SK-N-SH treated with all-trans-retinoic acid at 6 μM for 48 hours (cell line): Measurements from ENCODE around the gene HSPA2.
"Not testable (repeated sequence)": the region's sequence is repeated elsewhere in the genome, so short reads cannot be mapped to it uniquely, and the experiment has no call there.

Source experiments
- ATAC-seq: fragments of 200-7000 bp; cut with Tn5 transposase; 3 replicates; pipeline ENCODE4 v1.9.1; 2020; ENCODE audit warnings: mild to moderate bottlenecking, moderate library complexity
- ARNTL ChIP-seq: fragments of 450-650 bp; formaldehyde crosslinking; IDR thresholded peaks from 2 replicates; pipeline ENCODE4 v1.5.0; 2020; ENCODE audit warnings: low read depth, mild to moderate bottlenecking, moderate library complexity, borderline replicate concordance
- BACH2 ChIP-seq: fragments of 250-450 bp; sonication (Bioruptor Pico); IDR thresholded peaks from 2 replicates; pipeline ENCODE4 v1.9.0; 2021; ENCODE audit warnings: mild to moderate bottlenecking, borderline replicate concordance
- ESRRG ChIP-seq: fragments of 250-450 bp; sonication (Bioruptor Pico); IDR thresholded peaks from 2 replicates; pipeline ENCODE4 v1.6.1; 2021; ENCODE audit warnings: mild to moderate bottlenecking
- GLIS3 ChIP-seq: fragments of 250-450 bp; sonication (Bioruptor Pico); IDR thresholded peaks from 2 replicates; pipeline ENCODE4 v1.5.0; 2020; ENCODE audit warnings: mild to moderate bottlenecking, moderate library complexity
- ISL1 ChIP-seq: fragments of 250-450 bp; sonication (Bioruptor Pico); IDR thresholded peaks from 2 replicates; pipeline ENCODE4 v2.1.2; 2022; ENCODE audit warnings: mild to moderate bottlenecking, moderate library complexity
- PPARA ChIP-seq: fragments of 250-450 bp; sonication (Bioruptor Pico); IDR thresholded peaks from 2 replicates; pipeline ENCODE4 v1.5.0; 2020; ENCODE audit warnings: mild to moderate bottlenecking, borderline replicate concordance
- RARB ChIP-seq: fragments of 250-450 bp; sonication (Bioruptor Pico); IDR thresholded peaks from 2 replicates; pipeline ENCODE4 v1.8.0; 2021; ENCODE audit warnings: mild to moderate bottlenecking, moderate library complexity
- SNAI2 ChIP-seq: fragments of 250-450 bp; sonication (Bioruptor Pico); IDR thresholded peaks from 2 replicates; pipeline ENCODE4 v1.5.0; 2020; ENCODE audit warnings: mild to moderate bottlenecking, moderate library complexity
- TCF4 ChIP-seq: fragments of 250-450 bp; sonication (Bioruptor Pico); IDR thresholded peaks from 2 replicates; pipeline ENCODE4 v1.8.0; 2021; ENCODE audit warnings: mild to moderate bottlenecking, moderate library complexity, borderline replicate concordance
- TOX ChIP-seq: fragments of 250-450 bp; sonication (Bioruptor Pico); IDR thresholded peaks from 2 replicates; pipeline ENCODE4 v1.8.0; 2021; ENCODE audit warnings: mild to moderate bottlenecking, moderate library complexity, borderline replicate concordance
- ZC3H10 ChIP-seq: fragments of 250-450 bp; sonication (Bioruptor Pico); IDR thresholded peaks from 2 replicates; pipeline ENCODE4 v1.5.1; 2021; ENCODE audit warnings: mild to moderate bottlenecking, moderate library complexity
- ZFP3 ChIP-seq: fragments of 250-450 bp; sonication (Bioruptor Pico); IDR thresholded peaks from 2 replicates; pipeline ENCODE4 v1.5.0; 2020; ENCODE audit warnings: mild to moderate bottlenecking, moderate library complexity
- ZFP30 ChIP-seq: fragments of 450-650 bp; formaldehyde crosslinking; IDR thresholded peaks from 2 replicates; pipeline ENCODE4 v1.5.0; 2022; ENCODE audit warnings: mild to moderate bottlenecking, moderate library complexity
- ZNF565 ChIP-seq: fragments of 450-650 bp; formaldehyde crosslinking; conservative IDR thresholded peaks from 2 replicates; pipeline ENCODE4 v1.5.0; 2020; ENCODE audit warnings: low read depth, mild to moderate bottlenecking, moderate library complexity
- ZNF70 ChIP-seq: fragments of 450-650 bp; formaldehyde crosslinking; IDR thresholded peaks from 2 replicates; pipeline ENCODE4 v1.5.0; 2020; ENCODE audit warnings: mild to moderate bottlenecking, moderate library complexity
- ZNF8 ChIP-seq: fragments of 450-650 bp; formaldehyde crosslinking; IDR thresholded peaks from 2 replicates; pipeline ENCODE4 v1.5.0; 2020; ENCODE audit warnings: mild to moderate bottlenecking, moderate library complexity
- TF ChIP-seq, protein P1 (sequence below): fragments of 250-450 bp; sonication (Bioruptor Pico); IDR thresholded peaks from 2 replicates; pipeline ENCODE4 v1.5.0; 2020; ENCODE audit warnings: mild to moderate bottlenecking, moderate library complexity
- TF ChIP-seq, protein P2 (sequence below): fragments of 250-450 bp; sonication (Bioruptor Pico); IDR thresholded peaks from 2 replicates; pipeline ENCODE4 v1.5.1; 2020; ENCODE audit warnings: low read depth, mild to moderate bottlenecking, moderate library complexity
- TF ChIP-seq, protein P3 (sequence below): fragments of 250-450 bp; sonication (Bioruptor Pico); IDR thresholded peaks from 2 replicates; pipeline ENCODE4 v1.8.0; 2021; ENCODE audit warnings: low read depth, mild to moderate bottlenecking, moderate library complexity, borderline replicate concordance

HSPA2 gene

DNA sequence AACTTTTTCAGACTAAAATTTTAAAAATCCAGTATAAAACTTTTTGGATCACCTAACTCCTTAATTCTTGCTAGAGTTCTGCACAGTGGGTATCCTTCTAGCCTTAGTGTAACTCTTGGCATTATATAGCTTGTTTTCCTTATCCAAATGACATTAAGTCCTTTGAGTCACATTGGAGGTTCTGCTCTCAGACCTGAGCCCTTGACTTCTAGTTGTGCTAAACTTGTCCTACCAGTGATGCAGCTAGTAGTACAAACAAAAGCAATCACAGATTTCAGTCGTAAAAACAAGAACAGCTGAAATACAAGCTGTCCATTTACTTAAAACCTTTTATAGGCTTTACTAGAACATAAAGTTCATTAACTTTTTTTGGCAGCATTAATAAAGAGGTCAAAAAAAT, 25.5 kb upstream of the HSPA2 start:
- no peak for ATAC-seq
- TF ChIP-seq TOX = no peak
- TF ChIP-seq, protein P1, sequence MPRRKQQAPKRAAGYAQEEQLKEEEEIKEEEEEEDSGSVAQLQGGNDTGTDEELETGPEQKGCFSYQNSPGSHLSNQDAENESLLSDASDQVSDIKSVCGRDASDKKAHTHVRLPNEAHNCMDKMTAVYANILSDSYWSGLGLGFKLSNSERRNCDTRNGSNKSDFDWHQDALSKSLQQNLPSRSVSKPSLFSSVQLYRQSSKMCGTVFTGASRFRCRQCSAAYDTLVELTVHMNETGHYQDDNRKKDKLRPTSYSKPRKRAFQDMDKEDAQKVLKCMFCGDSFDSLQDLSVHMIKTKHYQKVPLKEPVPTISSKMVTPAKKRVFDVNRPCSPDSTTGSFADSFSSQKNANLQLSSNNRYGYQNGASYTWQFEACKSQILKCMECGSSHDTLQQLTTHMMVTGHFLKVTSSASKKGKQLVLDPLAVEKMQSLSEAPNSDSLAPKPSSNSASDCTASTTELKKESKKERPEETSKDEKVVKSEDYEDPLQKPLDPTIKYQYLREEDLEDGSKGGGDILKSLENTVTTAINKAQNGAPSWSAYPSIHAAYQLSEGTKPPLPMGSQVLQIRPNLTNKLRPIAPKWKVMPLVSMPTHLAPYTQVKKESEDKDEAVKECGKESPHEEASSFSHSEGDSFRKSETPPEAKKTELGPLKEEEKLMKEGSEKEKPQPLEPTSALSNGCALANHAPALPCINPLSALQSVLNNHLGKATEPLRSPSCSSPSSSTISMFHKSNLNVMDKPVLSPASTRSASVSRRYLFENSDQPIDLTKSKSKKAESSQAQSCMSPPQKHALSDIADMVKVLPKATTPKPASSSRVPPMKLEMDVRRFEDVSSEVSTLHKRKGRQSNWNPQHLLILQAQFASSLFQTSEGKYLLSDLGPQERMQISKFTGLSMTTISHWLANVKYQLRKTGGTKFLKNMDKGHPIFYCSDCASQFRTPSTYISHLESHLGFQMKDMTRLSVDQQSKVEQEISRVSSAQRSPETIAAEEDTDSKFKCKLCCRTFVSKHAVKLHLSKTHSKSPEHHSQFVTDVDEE (CRISPR knock-in tag) = no peak
- TF ChIP-seq, protein P2, sequence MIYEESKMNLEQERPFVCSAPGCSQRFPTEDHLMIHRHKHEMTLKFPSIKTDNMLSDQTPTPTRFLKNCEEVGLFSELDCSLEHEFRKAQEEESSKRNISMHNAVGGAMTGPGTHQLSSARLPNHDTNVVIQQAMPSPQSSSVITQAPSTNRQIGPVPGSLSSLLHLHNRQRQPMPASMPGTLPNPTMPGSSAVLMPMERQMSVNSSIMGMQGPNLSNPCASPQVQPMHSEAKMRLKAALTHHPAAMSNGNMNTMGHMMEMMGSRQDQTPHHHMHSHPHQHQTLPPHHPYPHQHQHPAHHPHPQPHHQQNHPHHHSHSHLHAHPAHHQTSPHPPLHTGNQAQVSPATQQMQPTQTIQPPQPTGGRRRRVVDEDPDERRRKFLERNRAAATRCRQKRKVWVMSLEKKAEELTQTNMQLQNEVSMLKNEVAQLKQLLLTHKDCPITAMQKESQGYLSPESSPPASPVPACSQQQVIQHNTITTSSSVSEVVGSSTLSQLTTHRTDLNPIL (CRISPR knock-in tag) = no peak

DNA sequence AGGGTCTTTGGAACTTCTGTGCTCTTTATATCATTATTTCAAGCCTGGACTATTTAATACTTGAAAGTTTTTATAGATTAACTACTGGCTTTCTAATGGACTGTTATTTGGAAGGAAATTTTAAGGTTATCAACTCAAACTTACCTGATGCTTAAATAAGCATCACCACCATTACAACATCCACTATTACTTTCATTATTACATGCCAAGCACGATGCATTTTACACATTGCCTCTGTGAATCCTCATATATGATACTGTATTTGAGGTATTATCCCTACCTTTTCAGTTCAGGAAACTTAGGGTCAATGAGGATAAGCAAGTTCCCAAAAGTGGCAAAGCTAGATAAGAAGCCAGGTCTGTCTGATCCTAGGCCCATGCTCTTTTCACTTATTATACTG, 23.6 kb upstream of the HSPA2 start:
- no peak for ATAC-seq
- no peak for TF ChIP-seq BACH2
- TF ChIP-seq ZFP30 (CRISPR knock-in tag) = no peak
- no peak for TF ChIP-seq ARNTL (CRISPR knock-in tag)
- TF ChIP-seq ZFP3 (CRISPR knock-in tag) = no peak
- no peak for TF ChIP-seq ESRRG (CRISPR knock-in tag)
- no peak for TF ChIP-seq ZC3H10 (CRISPR knock-in tag)
- no peak for TF ChIP-seq PPARA
- TF ChIP-seq, protein P3, sequence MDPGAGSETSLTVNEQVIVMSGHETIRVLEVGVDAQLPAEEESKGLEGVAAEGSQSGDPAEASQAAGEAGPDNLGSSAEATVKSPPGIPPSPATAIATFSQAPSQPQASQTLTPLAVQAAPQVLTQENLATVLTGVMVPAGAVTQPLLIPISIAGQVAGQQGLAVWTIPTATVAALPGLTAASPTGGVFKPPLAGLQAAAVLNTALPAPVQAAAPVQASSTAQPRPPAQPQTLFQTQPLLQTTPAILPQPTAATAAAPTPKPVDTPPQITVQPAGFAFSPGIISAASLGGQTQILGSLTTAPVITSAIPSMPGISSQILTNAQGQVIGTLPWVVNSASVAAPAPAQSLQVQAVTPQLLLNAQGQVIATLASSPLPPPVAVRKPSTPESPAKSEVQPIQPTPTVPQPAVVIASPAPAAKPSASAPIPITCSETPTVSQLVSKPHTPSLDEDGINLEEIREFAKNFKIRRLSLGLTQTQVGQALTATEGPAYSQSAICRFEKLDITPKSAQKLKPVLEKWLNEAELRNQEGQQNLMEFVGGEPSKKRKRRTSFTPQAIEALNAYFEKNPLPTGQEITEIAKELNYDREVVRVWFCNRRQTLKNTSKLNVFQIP (CRISPR knock-in tag) = no peak

DNA sequence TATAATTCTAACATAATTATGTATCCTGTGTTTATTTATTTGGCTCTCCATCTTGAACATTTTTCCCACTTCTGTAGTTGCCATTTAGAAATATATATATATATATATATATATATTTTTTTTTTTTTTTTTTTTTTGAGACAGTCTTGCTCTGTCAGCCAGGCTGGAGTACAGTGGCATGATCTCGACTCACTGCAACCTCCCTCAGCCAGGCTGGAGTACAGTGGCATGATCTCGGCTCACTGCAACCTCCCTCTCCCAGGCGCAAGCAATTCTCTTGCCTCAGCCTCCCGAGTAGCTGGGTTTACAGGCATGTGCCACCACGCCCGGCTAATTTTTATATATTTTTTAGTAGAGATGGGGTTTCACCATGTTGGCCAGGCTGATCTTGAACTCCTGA, 22.9 kb upstream of the HSPA2 start:
- not testable (repeated sequence) for ATAC-seq

DNA sequence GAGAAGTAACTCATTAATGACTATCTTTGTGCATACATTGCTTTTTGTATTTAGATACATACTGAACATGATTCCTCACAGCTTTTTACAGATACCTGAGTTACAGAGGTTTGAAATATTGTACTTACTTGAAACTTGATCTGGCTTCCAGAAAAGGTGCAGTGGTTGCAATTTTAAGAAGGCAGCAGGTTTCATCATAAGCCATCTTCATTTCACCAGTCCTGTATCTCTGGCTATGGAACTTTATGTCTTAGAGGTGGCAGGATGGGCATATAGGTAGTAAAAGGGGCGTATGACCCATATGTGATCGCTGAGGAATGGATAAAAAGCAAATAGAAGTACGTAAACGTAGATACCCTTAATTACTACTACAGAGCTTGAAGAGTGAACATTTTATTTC, 22.3 kb upstream of the HSPA2 start:
- TF ChIP-seq TCF4 (CRISPR knock-in tag) (no peak), GLIS3 (no peak), ISL1 (no peak), ZFP30 (CRISPR knock-in tag) (no peak), ZNF70 (CRISPR knock-in tag) (no peak), TOX (no peak), ARNTL (CRISPR knock-in tag) (no peak), ZC3H10 (CRISPR knock-in tag) (no peak), RARB (CRISPR knock-in tag) (no peak)
- TF ChIP-seq, protein P2 (CRISPR knock-in tag) = no peak
- TF ChIP-seq, protein P3 (CRISPR knock-in tag) = no peak
- no peak for ATAC-seq

DNA sequence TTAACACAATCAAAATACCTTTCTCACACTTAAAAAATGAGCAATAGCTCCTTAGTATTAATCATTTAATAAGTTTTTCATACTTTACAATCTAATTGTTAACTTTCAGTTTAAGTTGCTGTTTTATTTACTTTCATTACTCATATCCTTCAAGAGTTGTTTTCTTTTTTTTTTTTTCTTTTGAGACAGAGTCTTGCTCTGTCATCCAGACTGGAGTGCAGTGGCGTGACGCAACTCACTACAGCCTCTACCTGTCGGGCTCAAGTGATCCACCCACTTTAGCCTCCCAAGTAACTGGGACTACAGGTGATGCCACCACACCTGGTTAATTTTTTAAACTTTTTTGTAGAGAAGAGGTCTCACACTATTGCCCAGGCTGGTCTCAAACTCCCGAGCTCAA, 19.8 kb upstream of the HSPA2 start:
- no peak for ATAC-seq
- TF ChIP-seq ZNF70 (CRISPR knock-in tag) (no peak), ZC3H10 (CRISPR knock-in tag) (no peak), ZFP3 (CRISPR knock-in tag) (no peak), ARNTL (CRISPR knock-in tag) (no peak), ZNF565 (CRISPR knock-in tag) (no peak), ZFP30 (CRISPR knock-in tag) (no peak), ISL1 (no peak), ZNF8 (CRISPR knock-in tag) (no peak), ESRRG (CRISPR knock-in tag) (no peak), SNAI2 (CRISPR knock-in tag) (no peak), PPARA (no peak), RARB (CRISPR knock-in tag) (no peak), TOX (no peak)
- TF ChIP-seq, protein P1 (CRISPR knock-in tag) = no peak
- TF ChIP-seq, protein P2 (CRISPR knock-in tag) = no peak
